SW480 (cell line): Measurements from ENCODE around the gene KRTAP10-9.

Experiments used
- DNase-seq: peaks from one replicate; pipeline ENCODE4 v3.0.0-alpha.2; 2016; ENCODE audit warnings: low spot score

Gene KRTAP10-9

DNA sequence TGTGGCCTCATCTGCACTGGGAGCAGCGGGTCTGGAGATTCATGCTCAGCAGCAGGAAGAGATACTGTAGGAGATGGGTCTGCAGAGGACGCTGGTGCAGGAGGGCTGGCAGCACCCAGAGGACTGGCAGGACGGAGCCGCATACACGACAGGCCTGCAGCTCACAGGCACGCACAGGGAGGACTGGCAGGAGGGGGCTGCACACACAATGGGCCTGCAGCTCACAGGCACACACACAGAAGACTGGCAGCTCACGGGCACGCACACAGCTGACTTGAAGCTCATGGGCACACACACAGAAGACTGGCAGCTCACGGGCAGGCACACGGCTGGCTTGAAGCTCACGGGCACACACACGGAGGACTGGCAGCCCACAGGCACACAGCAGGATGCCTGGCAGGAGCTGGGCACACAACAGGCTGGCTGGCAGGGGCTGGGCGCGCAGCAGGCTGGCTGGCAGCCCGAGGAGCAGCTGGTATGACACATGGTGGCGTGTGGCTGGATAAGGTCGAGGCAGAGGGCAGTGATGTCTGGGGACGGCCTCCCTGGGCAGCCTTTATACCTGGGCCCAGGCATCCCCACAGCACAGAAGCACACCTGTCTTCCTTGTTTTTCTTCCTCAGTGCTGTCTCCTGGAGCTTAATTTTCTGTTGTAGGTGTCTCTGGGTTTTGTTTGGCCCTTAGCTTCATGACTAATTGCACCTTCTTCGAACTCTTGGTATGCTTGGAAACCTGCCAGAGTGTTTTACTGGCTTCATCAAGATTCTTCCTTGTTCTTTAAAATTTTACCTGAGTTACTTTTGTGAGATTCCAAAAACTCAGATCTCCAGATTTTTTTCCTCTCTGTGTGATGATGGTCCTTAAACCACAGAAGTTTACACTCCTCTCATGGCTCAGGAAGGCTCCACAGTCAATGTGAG lies 39.8 kb downstream of the KRTAP10-9 start, which contains the start of gene KRTAP12-2:
Gene KRTAP12-2, minus strand, starts transcription at position 527 of the 920 bp plus-strand sequence. Its CDS starts 41 bp downstream, at position 486.
- no peak for DNase-seq

DNA sequence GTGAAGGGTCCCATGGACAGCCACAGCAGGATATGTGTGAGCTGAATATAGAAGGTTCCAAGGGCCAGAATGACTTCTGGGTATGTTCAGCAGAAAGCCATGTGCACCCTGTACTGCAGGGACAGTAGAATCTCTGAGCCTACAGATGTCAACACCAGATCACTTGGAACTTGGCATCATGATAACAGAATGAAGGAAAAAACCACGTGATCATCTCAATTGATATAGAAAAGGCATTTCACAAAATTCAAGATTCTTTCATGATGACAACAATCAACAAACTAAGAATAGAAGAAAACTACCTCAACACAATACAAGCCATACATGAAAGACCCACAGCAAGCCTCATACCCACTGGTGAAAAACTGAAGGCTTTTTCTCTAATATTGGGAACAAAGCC lies 40.7 kb downstream of the KRTAP10-9 start:
- no peak for DNase-seq

DNA sequence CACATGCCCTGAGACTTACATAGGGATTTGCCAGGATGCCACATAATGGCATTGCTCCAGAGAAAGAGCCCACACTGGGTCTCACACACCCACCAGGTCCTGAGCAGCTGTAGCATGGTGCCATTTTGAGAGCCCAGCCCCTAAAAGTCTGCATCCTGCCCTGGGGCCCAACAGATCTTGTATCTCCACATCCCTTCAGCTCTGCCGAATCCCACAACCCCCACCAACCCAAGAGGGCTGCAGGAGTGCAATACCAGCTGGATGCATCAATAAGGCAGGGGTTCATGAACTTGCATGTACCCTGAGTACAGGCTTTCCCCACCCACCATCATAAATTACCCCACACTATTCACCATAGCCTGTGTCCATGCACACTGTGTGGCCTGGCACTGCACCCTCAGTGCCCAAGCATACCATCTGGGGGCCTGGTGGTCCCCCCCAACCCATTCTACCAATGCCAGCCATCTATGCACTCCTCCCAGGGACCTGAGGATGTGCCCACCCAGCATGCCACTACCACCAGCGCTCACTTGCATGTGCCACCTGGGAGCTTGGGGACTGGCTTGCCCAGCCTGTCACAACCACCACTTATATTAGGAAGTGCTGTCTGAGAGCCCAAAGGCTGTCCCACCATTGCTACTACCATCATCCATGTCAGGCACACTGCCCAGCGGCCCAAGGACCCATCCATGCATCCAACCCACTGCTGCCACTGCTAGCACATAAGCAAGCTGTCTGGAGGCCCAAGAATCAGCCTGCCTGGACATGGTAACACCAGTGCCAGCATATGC lies 43.9 kb downstream of the KRTAP10-9 start:
- DNase-seq, result no peak

DNA sequence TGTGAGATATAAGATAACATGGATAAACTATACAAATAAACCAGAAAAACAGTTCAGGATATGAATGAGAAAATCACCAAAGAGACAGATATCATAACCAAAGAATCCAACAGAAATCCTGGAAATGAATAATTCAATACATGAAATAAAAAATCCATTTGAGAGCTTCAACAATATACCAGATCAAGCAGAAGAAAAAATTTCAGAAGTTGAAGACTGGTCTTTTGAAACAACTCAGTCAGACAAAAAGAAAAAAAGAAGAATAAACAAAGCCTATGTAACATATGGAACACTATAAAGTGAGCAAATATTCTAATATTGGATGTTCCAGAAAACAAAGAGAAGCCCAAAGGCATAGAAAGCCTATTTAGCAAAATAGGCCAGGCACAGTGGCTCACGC lies 45.0 kb downstream of the KRTAP10-9 start:
- no peak for DNase-seq

DNA sequence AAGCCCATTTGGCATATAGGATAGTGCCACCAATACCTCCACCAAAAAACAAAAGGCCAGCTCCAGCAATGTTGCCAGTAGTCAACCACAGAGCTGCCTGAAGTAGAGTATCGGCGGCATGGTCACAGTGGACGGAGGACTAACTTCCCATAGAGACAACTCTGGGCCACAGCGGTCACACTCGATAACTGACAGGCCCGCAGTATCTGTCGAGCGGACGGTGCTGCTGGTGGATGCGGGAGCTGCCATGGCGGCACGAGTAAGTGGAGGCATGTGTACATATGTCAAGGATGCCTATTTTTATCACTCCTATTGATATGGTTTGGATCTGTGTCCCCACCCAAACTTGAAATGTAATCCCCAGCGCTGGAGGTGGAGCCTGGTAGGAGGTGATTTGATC lies 51.0 kb downstream of the KRTAP10-9 start:
- DNase-seq, result no peak
